Testis (tissue), 3 donors: ENCODE results near the gene SYT13. TPM values are rescaled to one million over a fixed set of nuclear protein-coding genes. Genes with fewer than 3 reads are reported as not detected.
A peak's percentile ranks its signal among the peaks of the same experiment; 100 is the strongest.

Experiments used
- DNase-seq: peaks from one replicate; pipeline ENCODE4 v3.0.0-alpha.2; 2019
- H3K27ac ChIP-seq, 2 donors: fragments of 200-600 bp; sonication (generic); one replicate each; pipeline ENCODE4 v1.5.1; 2019
- H3K27me3 ChIP-seq: fragments of 200-600 bp; sonication (generic); one replicate; pipeline ENCODE4 v1.5.1; 2019
- H3K36me3 ChIP-seq: fragments of 200-600 bp; sonication (generic); one replicate; pipeline ENCODE4 v1.5.1; 2017; ENCODE audit warnings: low read depth; ENCODE audit errors: missing control alignments
- H3K4me1 ChIP-seq: fragments of 200-600 bp; sonication (generic); one replicate; pipeline ENCODE4 v1.5.1; 2019
- H3K4me3 ChIP-seq, 2 donors: fragments of 200-600 bp; sonication (generic); one replicate each; pipeline ENCODE4 v1.5.1; 2017 to 2019
- H3K9me3 ChIP-seq: fragments of 200-600 bp; sonication (generic); one replicate; pipeline ENCODE4 v1.5.1; 2017
- CTCF ChIP-seq, 3 experiments: fragments of 450-650 bp in 2 of 3; fragments of 200-600 bp in 1 of 3; sonication (generic) in 1 of 3; IDR thresholded peaks; one replicate each; pipeline ENCODE4 v1.5.1; 2016 to 2019; ENCODE audit warnings: antibody characterized with exemption in 3 of 3, mild to moderate bottlenecking in 2 of 3, moderate library complexity in 1 of 3
- POLR2A ChIP-seq: fragments of 450-650 bp; IDR thresholded peaks from one replicate; pipeline ENCODE4 v1.6.1; 2017; ENCODE audit warnings: antibody characterized with exemption, mild to moderate bottlenecking, moderate library complexity
- WGBS, 2 donors: methylation state at CpG; one replicate each; pipeline ENCODE4 v1.1.5; 2018; 5-methylcytosine and 5-hydroxymethylcytosine counted together
- intact Hi-C: fragments of 100-400 bp; cut with DNase I; formaldehyde crosslinking; loops from one replicate; pipeline ENCODE4 v1.15.1; 2023; ENCODE audit warnings: low total_unique reads
- polyA plus RNA-seq: library from polyadenylated mRNA; stranded (reverse); fragments of 350-450 nt; fragmentation: Illumina TruSeq; extraction: RNeasy Lipid Tissue Mini Kit (QIAGEN cat#74804); gene quantifications from one replicate; pipeline ENCODE4 v1.2.3, GENCODE V29; 2014; ENCODE audit warnings: low read depth, low replicate concordance; ENCODE audit not compliant: insufficient read depth
- total RNA-seq, 2 donors: library from RNA; depleted of rRNA; stranded (reverse); fragments of >200 nt; gene quantifications; one replicate each; pipeline ENCODE4 v1.2.3, GENCODE V29; 2016

SYT13 gene
- total and polyA plus RNA-seq, 3 donors from 2014 or later, result 0.68 to 3.3 (median 1.4) TPM

GRCh38 chr11:45258982-45259530 is 27.1 kb downstream of the SYT13 start:
- no peaks in the 10 kb centered on the region for H3K4me1 ChIP-seq
- intact Hi-C loops, result no loop called here
- no peak overlapping the region for H3K27ac ChIP-seq
- no peaks in the 10 kb centered on the region for H3K27me3 ChIP-seq
- no peak overlapping the region for H3K4me3 ChIP-seq
- DNase-seq, result no peak
- TF ChIP-seq CTCF (IDR thresholded peaks at IDR 0.05) (no peak), POLR2A (no peak)
- H3K36me3 ChIP-seq, result no peaks in the 10 kb centered on the region
- no peaks in the 10 kb centered on the region for H3K9me3 ChIP-seq
- 43 to 48% methylated on average over 4 of the region's 4 CpGs for WGBS, 2 donors

- 70 to 82% methylated on average over 2 to 4 of the region's 4 CpGs for WGBS, 2 donors
- intact Hi-C loops, result no loop called here
- no peak overlapping the region for H3K27ac ChIP-seq
These were observed 32.1 kb downstream of the SYT13 start for GRCh38 chr11:45254070-45254469.

GRCh38 chr11:45253640-45254039 is 32.5 kb downstream of the SYT13 start:
- H3K27me3 ChIP-seq, result no peaks in the 10 kb centered on the region
- WGBS, 2 donors, result 63 to 67% methylated on average over 9 of the region's 9 CpGs
- H3K4me3 ChIP-seq, result peak overlapping the region in 1 of 2 donors; percentile 21
- H3K36me3 ChIP-seq, result no peaks in the 10 kb centered on the region
- H3K9me3 ChIP-seq, result no peaks in the 10 kb centered on the region
- H3K4me1 ChIP-seq, result no peaks in the 10 kb centered on the region
- peak; percentile 71 for DNase-seq
- intact Hi-C loops, result no loop called here
- no peak for TF ChIP-seq POLR2A
- TF ChIP-seq CTCF (IDR thresholded peaks at IDR 0.05), result no peak
- H3K27ac ChIP-seq, result no peak overlapping the region

More at GRCh38 chr11:45254070-45254469, 32.1 kb downstream of the SYT13 start:
- no peak for TF ChIP-seq CTCF (IDR thresholded peaks at IDR 0.05)
- TF ChIP-seq POLR2A, result no peak
- Histone ChIP-seq H3K4me3 (no peak overlapping the region), H3K27me3 (no peaks in the 10 kb centered on the region), H3K9me3 (no peaks in the 10 kb centered on the region), H3K4me1 (no peaks in the 10 kb centered on the region), H3K36me3 (no peaks in the 10 kb centered on the region)
- no peak for DNase-seq

GRCh38 chr11:45252877-45253276 is 33.3 kb downstream of the SYT13 start:
- intact Hi-C loops, result no loop called here
- 66 to 78% methylated on average over 2 to 3 of the region's 3 CpGs for WGBS, 2 donors
- no peak for TF ChIP-seq CTCF (IDR thresholded peaks at IDR 0.05)
- no peak for TF ChIP-seq POLR2A

More at GRCh38 chr11:45252877-45253276, 33.3 kb downstream of the SYT13 start:
- no peaks in the 10 kb centered on the region for H3K4me1 ChIP-seq
- no peak overlapping the region for H3K27ac ChIP-seq
- no peak overlapping the region for H3K4me3 ChIP-seq
- H3K27me3 ChIP-seq, result no peaks in the 10 kb centered on the region
- no peak for DNase-seq
- no peaks in the 10 kb centered on the region for H3K9me3 ChIP-seq
- H3K36me3 ChIP-seq, result no peaks in the 10 kb centered on the region
